Liver (tissue), 9 donors: Measurements from ENCODE around the gene PHEX. TPM values are rescaled to one million over a fixed set of nuclear protein-coding genes. Genes with fewer than 3 reads are reported as not detected.

Experiments
- DNase-seq: peaks from one replicate; pipeline ENCODE4 v3.0.0-alpha.2; 2017; ENCODE audit warnings: low spot score
- H3K27ac ChIP-seq, 2 donors: one replicate each; pipeline ENCODE4 v1.7.0; 2013; ENCODE audit warnings: inconsistent platforms in 2 of 2, low read length in 2 of 2, control low read depth in 1 of 2, low read depth in 1 of 2, mild to moderate bottlenecking in 1 of 2
- H3K27me3 ChIP-seq, 4 donors: one replicate each; pipeline versions ENCODE4 v1.6.1 to v1.7.0; 2013; ENCODE audit warnings: low read length in 3 of 4, inconsistent platforms in 1 of 4, mild to moderate bottlenecking in 1 of 4, moderate library complexity in 1 of 4; ENCODE audit not compliant: control insufficient read depth in 4 of 4, insufficient read depth in 4 of 4
- H3K36me3 ChIP-seq, 4 donors: one replicate each; pipeline versions ENCODE4 v1.6.1 to v1.7.0; 2013; ENCODE audit warnings: low read length in 3 of 4, mild to moderate bottlenecking in 3 of 4, low read depth in 1 of 4, moderate library complexity in 1 of 4; ENCODE audit not compliant: control insufficient read depth in 4 of 4, insufficient read depth in 3 of 4
- H3K4me1 ChIP-seq, 4 donors: one replicate each; pipeline versions ENCODE4 v1.6.1 to v1.7.0; 2013; ENCODE audit warnings: low read length in 3 of 4, mild to moderate bottlenecking in 3 of 4, moderate library complexity in 1 of 4; ENCODE audit not compliant: control insufficient read depth in 4 of 4, insufficient read depth in 4 of 4
- H3K4me3 ChIP-seq, 3 donors: one replicate each; pipeline versions ENCODE4 v1.6.1 to v1.7.0; 2013; ENCODE audit warnings: low read length in 3 of 3, control low read depth in 1 of 3, low read depth in 1 of 3, mild to moderate bottlenecking in 1 of 3
- H3K9ac ChIP-seq, 2 donors: one replicate each; pipeline ENCODE4 v1.7.0; 2013; ENCODE audit warnings: low read length in 2 of 2, mild to moderate bottlenecking in 2 of 2, moderate library complexity in 2 of 2, control low read depth in 1 of 2, low read depth in 1 of 2
- H3K9me3 ChIP-seq, 4 donors: one replicate each; pipeline versions ENCODE4 v1.6.1 to v1.7.0; 2013; ENCODE audit warnings: low read length in 3 of 4; ENCODE audit not compliant: control insufficient read depth in 4 of 4
- EGR1 ChIP-seq, 2 donors: IDR thresholded peaks; 2 replicates each; pipeline ENCODE4 v1.6.1; 2016 to 2018; ENCODE audit warnings: antibody characterized with exemption in 2 of 2, low read depth in 2 of 2
- FOXA1 ChIP-seq: IDR thresholded peaks from 2 replicates; pipeline ENCODE4 v1.6.1; 2016; ENCODE audit warnings: antibody characterized with exemption
- FOXA2 ChIP-seq: IDR thresholded peaks from 2 replicates; pipeline ENCODE4 v1.6.1; 2016; ENCODE audit warnings: antibody characterized with exemption
- GABPA ChIP-seq, 2 donors: IDR thresholded peaks in 1 of 2; conservative IDR thresholded peaks in 1 of 2; 2 replicates each; pipeline ENCODE4 v1.6.1; 2016; ENCODE audit warnings: antibody characterized with exemption in 2 of 2, mild to moderate bottlenecking in 1 of 2, moderate library complexity in 1 of 2
- HNF4G ChIP-seq: IDR thresholded peaks from 2 replicates; pipeline ENCODE4 v1.6.1; 2016; ENCODE audit warnings: antibody characterized with exemption
- JUND ChIP-seq, 2 donors: IDR thresholded peaks; 2 replicates each; pipeline ENCODE4 v1.6.1; 2016; ENCODE audit warnings: antibody characterized with exemption in 2 of 2
- NR2F2 ChIP-seq: IDR thresholded peaks from 2 replicates; pipeline ENCODE4 v1.6.1; 2016; ENCODE audit warnings: antibody characterized with exemption
- RAD21 ChIP-seq, 2 donors: IDR thresholded peaks; 2 replicates each; pipeline ENCODE4 v1.6.1; 2016; ENCODE audit warnings: antibody characterized with exemption in 2 of 2, mild to moderate bottlenecking in 2 of 2
- REST ChIP-seq: IDR thresholded peaks from 2 replicates; pipeline ENCODE4 v1.6.1; 2016; ENCODE audit warnings: antibody characterized with exemption, mild to moderate bottlenecking
- RXRA ChIP-seq, 2 donors: IDR thresholded peaks; 2 replicates each; pipeline ENCODE4 v1.6.1; 2017 to 2018; ENCODE audit warnings: antibody characterized with exemption in 2 of 2, mild to moderate bottlenecking in 1 of 2
- SP1 ChIP-seq: IDR thresholded peaks from 2 replicates; pipeline ENCODE4 v1.6.1; 2018; ENCODE audit warnings: antibody characterized with exemption, mild to moderate bottlenecking
- TAF1 ChIP-seq: conservative IDR thresholded peaks from 2 replicates; pipeline ENCODE4 v1.6.1; 2016; ENCODE audit warnings: antibody characterized with exemption, mild to moderate bottlenecking
- YY1 ChIP-seq: IDR thresholded peaks from 2 replicates; pipeline ENCODE4 v1.6.1; 2016; ENCODE audit warnings: antibody characterized with exemption, mild to moderate bottlenecking
- WGBS: extraction: QIAGEN DNeasy Blood & Tissue Kit; methylation state at CpG from one replicate; pipeline ENCODE4 v1.1.7; 2013; 5-methylcytosine and 5-hydroxymethylcytosine counted together
- polyA plus RNA-seq, 2 donors: library from polyadenylated mRNA; stranded (reverse) in 1 of 2; unstranded in 1 of 2; fragments of 200-250 nt in 1 of 2; fragments of >200 nt in 1 of 2; fragmentation: Nextera tagmentation in 1 of 2; extraction: Ambion mirVana in 1 of 2; gene quantifications; one replicate each; pipeline versions ENCODE4 v1.2.1 to v1.2.3, GENCODE V29; 2013 to 2015
- total RNA-seq, 2 donors: library from RNA; depleted of rRNA; stranded (reverse); fragments of >200 nt; gene quantifications; one replicate each; pipeline ENCODE4 v1.2.3, GENCODE V29; 2014
- TF ChIP-seq, protein P1 (sequence below): fragments of 150-350 bp; IDR thresholded peaks from 2 replicates; pipeline ENCODE4 v1.5.1; 2017; ENCODE audit warnings: improper control_type of control experiment, low read depth, low read length; ENCODE audit not compliant: missing input control
- TF ChIP-seq, protein P2 (sequence below): IDR thresholded peaks from 2 replicates; pipeline ENCODE4 v1.6.1; 2016; ENCODE audit warnings: antibody characterized with exemption
- TF ChIP-seq, protein P3 (sequence below): IDR thresholded peaks from 2 replicates; pipeline ENCODE4 v1.6.1; 2016; ENCODE audit warnings: antibody characterized with exemption
- TF ChIP-seq, protein P4 (sequence below): IDR thresholded peaks from 2 replicates; pipeline ENCODE4 v1.6.1; 2016; ENCODE audit warnings: antibody characterized with exemption
- donor health status: healthy.
- donor health status: healthy.
- donor health status: healthy.
- donor health status: healthy.
- donor health status: healthy.

PHEX gene
- total and polyA plus RNA-seq, 4 donors = 0.01 to 0.14 (median 0.08) TPM; not detected in 1

DNA sequence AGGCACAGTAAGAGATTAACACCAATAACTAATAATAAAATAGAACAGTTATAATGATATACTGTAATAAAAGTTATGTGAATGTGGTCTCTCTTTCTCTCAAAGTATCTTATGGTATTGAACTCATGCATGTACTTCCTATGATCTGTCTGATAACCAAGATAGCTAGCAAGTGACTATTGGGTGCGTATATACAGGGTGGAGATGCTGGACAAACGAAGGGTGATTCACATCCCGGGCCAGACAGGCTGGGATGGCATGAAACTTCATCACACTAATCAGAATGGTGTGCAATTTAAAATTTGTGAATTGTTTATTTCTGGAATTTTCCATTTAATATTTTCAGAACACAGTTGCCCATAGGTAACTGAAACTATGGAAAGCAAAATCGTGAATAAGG is 96.8 kb downstream of the PHEX start:
- DNase-seq = no peak
- no peak overlapping the region for H3K27ac ChIP-seq
- no peaks in the 10 kb centered on the region for H3K4me1 ChIP-seq
- H3K9me3 ChIP-seq = no peaks in the 10 kb centered on the region
- H3K27me3 ChIP-seq = peaks cover 0 to 3% (median 0%) of the 10 kb centered on the region in 4 donors
- WGBS = 84% methylated on average over 4 of the region's 4 CpGs
- no peak overlapping the region for H3K4me3 ChIP-seq
- TF ChIP-seq, protein P1, sequence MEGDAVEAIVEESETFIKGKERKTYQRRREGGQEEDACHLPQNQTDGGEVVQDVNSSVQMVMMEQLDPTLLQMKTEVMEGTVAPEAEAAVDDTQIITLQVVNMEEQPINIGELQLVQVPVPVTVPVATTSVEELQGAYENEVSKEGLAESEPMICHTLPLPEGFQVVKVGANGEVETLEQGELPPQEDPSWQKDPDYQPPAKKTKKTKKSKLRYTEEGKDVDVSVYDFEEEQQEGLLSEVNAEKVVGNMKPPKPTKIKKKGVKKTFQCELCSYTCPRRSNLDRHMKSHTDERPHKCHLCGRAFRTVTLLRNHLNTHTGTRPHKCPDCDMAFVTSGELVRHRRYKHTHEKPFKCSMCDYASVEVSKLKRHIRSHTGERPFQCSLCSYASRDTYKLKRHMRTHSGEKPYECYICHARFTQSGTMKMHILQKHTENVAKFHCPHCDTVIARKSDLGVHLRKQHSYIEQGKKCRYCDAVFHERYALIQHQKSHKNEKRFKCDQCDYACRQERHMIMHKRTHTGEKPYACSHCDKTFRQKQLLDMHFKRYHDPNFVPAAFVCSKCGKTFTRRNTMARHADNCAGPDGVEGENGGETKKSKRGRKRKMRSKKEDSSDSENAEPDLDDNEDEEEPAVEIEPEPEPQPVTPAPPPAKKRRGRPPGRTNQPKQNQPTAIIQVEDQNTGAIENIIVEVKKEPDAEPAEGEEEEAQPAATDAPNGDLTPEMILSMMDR = no peak
- no peak for TF ChIP-seq RAD21 (IDR thresholded peaks at IDR 0.05)
- no peak for TF ChIP-seq FOXA1
- no peaks in the 10 kb centered on the region for H3K36me3 ChIP-seq
- no peak overlapping the region for H3K9ac ChIP-seq

DNA sequence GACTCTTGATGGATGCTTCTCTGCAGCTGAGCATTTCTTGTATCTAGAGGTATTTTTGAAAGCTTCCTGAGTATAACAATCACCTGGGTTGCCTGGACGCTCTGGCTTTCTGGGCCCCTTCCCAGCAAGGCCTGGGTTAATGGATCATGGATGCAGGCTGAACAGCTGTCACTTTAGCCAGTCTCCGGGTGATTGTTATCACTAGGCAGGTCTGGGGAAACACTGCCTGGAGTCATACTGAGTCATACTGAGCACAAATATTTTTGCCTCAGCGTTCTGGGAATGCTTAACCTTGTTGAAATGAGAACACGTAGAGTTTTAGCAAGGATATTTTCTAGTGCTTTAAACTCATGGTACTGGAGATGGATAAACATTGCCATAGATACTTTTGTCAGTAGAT is 102.6 kb downstream of the PHEX start:
- Histone ChIP-seq H3K36me3 (no peaks in the 10 kb centered on the region), H3K27ac (no peak overlapping the region), H3K4me1 (no peaks in the 10 kb centered on the region), H3K9me3 (no peaks in the 10 kb centered on the region), H3K9ac (no peak overlapping the region), H3K27me3 (peaks cover 0 to 2% (median 0%) of the 10 kb centered on the region in 4 donors), H3K4me3 (no peak overlapping the region)
- TF ChIP-seq JUND (IDR thresholded peaks at IDR 0.05) = no peak
- TF ChIP-seq, protein P1 = no peak
- no peak for TF ChIP-seq RAD21 (IDR thresholded peaks at IDR 0.05)
- TF ChIP-seq TAF1 = no peak
- no peak for TF ChIP-seq REST
- no peak for TF ChIP-seq YY1
- TF ChIP-seq, protein P2, sequence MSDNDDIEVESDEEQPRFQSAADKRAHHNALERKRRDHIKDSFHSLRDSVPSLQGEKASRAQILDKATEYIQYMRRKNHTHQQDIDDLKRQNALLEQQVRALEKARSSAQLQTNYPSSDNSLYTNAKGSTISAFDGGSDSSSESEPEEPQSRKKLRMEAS = no peak
- no peak for TF ChIP-seq NR2F2
- no peak for TF ChIP-seq GABPA (IDR thresholded peaks at IDR 0.05 in 1 of 2, conservative IDR thresholded peaks at IDR 0.05 in 1 of 2)
- TF ChIP-seq SP1 = no peak
- no peak for TF ChIP-seq HNF4G
- no peak for TF ChIP-seq EGR1 (IDR thresholded peaks at IDR 0.05; ENCODE audit: low read depth in 2 of 2)
- no peak for TF ChIP-seq RXRA (IDR thresholded peaks at IDR 0.05)
- TF ChIP-seq, protein P3, sequence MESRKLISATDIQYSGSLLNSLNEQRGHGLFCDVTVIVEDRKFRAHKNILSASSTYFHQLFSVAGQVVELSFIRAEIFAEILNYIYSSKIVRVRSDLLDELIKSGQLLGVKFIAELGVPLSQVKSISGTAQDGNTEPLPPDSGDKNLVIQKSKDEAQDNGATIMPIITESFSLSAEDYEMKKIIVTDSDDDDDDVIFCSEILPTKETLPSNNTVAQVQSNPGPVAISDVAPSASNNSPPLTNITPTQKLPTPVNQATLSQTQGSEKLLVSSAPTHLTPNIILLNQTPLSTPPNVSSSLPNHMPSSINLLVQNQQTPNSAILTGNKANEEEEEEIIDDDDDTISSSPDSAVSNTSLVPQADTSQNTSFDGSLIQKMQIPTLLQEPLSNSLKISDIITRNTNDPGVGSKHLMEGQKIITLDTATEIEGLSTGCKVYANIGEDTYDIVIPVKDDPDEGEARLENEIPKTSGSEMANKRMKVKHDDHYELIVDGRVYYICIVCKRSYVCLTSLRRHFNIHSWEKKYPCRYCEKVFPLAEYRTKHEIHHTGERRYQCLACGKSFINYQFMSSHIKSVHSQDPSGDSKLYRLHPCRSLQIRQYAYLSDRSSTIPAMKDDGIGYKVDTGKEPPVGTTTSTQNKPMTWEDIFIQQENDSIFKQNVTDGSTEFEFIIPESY = no peak
- TF ChIP-seq FOXA2 = no peak
- TF ChIP-seq, protein P4, sequence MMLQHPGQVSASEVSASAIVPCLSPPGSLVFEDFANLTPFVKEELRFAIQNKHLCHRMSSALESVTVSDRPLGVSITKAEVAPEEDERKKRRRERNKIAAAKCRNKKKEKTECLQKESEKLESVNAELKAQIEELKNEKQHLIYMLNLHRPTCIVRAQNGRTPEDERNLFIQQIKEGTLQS = no peak
- DNase-seq = no peak
- 38% methylated on average over 4 of the region's 4 CpGs for WGBS
